ENCODE measurements around the gene RASA2. TPM values are rescaled to one million over a fixed set of nuclear protein-coding genes. Genes with fewer than 3 reads are reported as not detected.

RASA2 gene
- total and polyA plus RNA-seq, 2 of the 8 experiments (the other 6 are each of a cell fraction or from before 2014, with no cell fraction given), result 3.5 to 15.9 TPM

- TF ChIP-seq GTF2F1 (IDR thresholded peaks at IDR 0.05; ENCODE audit: borderline replicate concordance, low read depth, low read length) (no peak), NRF1 (IDR thresholded peaks at IDR 0.05; ENCODE audit: low read depth, low read length) (no peak), SIRT6 (IDR thresholded peaks at IDR 0.05; ENCODE audit: low read length) (no peak), FOSL1 (IDR thresholded peaks at IDR 0.05; ENCODE audit: insufficient read depth, low read depth, low read length) (no peak), EZH2 (IDR thresholded peaks at IDR 0.05; ENCODE audit: low read depth, low read length, severe bottlenecking) (no peak)
Measured at GRCh38 chr3:141544697-141545096, 57.9 kb downstream of the RASA2 start (continued).

Data from H1 (cell line).